Activated T-helper 1 cell treated with anti-CD3 and anti-CD28 coated beads, Interleukin-12 subunit alpha, Interleukin-12 subunit beta, Interleukin-2, Interleukin-4 antibody, amounts not matched to agents 30 ng/mL and 10 ng/mL and 1 ng/mL, durations not matched to agents 14 hours and 24 hours and 36 hours (primary cell): ENCODE data around the gene CHST11. TPM values are rescaled to one million over a fixed set of nuclear protein-coding genes. Genes with fewer than 3 reads are reported as not detected.
A peak's percentile ranks its signal among the peaks of the same experiment; 100 is the strongest.

Experiments
- DNase-seq: peaks from one replicate; pipeline ENCODE4 v3.0.0; 2021; ENCODE audit warnings: low spot score
- H3K27ac Mint-ChIP-seq: one replicate; pipeline ENCODE4 v1.8.0; 2021; ENCODE audit warnings: mild to moderate bottlenecking, mixed read lengths
- H3K27me3 Mint-ChIP-seq: one replicate; pipeline ENCODE4 v1.8.0; 2022; ENCODE audit warnings: mild to moderate bottlenecking, moderate library complexity, mixed read lengths; ENCODE audit not compliant: insufficient read depth
- H3K36me3 Mint-ChIP-seq: one replicate; pipeline ENCODE4 v1.8.0; 2021; ENCODE audit warnings: low read depth, mixed read lengths
- H3K4me1 Mint-ChIP-seq: one replicate; pipeline ENCODE4 v1.8.0; 2021; ENCODE audit warnings: low read depth, mixed read lengths
- H3K4me3 Mint-ChIP-seq: one replicate; pipeline ENCODE4 v1.8.0; 2021; ENCODE audit warnings: mild to moderate bottlenecking, moderate library complexity, mixed read lengths
- H3K9me3 Mint-ChIP-seq: one replicate; pipeline ENCODE4 v1.8.0; 2021; ENCODE audit warnings: mixed read lengths
- intact Hi-C: fragments of 100-400 bp; cut with micrococcal nuclease; formaldehyde crosslinking; loops from one replicate; pipeline ENCODE4 v1.15.1; 2024
- total RNA-seq: library from RNA; stranded (reverse); gene quantifications from 2 replicates; pipeline ENCODE4 v1.2.3, GENCODE V29; 2022

CHST11 gene
- total RNA-seq, 1 donor from 2014 or later: 70.7 TPM

DNA sequence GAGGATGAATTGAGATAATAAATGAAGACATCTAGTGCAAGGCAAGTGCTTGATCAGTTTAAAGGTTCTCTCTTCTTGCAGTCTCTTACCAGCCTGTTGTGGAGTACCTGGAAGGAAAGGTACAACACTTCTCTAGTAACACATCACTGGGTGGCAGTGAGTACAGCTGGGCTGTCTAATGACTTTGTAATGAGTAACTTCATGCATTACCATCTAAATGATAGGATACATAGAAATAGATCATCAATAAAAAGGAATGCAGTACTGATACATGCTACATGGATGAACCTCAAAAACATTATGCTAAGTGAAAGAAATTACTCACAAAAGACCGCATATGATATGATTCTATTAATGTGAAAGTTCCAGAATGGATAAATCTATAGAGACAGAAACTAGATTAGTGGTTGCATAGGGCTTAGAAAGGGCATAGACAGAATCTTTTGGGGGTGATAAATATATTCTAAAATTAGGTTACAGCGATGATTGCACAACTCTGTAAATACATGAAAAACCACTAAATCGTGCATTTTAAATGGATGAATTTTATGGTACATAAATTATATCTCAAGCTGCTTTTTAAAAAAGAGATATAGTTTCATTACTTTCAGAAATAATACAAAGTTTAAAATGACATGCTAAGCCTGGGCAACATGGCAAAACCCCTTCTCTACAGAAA is 224.4 kb downstream of the CHST11 start:
- DNase-seq: no peak
- intact Hi-C loops: loop anchor here (1.0 to 5.0 kb wide), 6 partner anchors 82 to 428 kb away; partner anchors contain the start of genes EID3, NOPCHAP1 and SLC41A2
- H3K4me3 Mint-ChIP-seq: peak overlapping the region; percentile 51
- H3K36me3 Mint-ChIP-seq: peaks cover 20% of the 10 kb centered on the region
- H3K9me3 Mint-ChIP-seq: no peaks in the 10 kb centered on the region
- H3K4me1 Mint-ChIP-seq: peaks cover 90% of the 10 kb centered on the region
- no peaks in the 10 kb centered on the region for H3K27me3 Mint-ChIP-seq
- peak overlapping the region; percentile 27 for H3K27ac Mint-ChIP-seq

DNA sequence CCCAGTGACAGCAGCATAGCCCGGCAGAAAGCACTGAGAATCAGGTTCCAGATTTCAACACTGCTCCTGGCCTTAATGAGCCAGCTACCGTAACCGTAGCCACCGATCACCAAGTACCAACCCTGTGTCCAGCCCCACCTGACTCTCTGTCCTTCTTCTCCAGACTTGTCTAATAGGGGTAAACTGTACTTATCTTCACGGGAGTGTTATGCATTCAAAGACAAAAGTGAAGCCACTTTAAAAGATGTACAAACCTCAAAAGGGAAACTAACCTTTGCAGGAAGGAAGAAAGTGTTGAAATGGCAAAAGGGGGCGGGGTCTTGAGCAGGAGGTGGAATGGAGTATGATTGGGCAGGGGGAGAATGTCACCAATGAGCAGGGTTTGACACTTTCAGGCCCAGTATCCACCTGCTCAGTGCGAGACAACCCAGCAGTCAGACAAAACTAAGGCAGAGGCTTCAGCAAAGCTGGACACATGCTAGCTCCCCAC is 226.1 kb downstream of the CHST11 start:
- peak overlapping the region; percentile 79 for H3K4me3 Mint-ChIP-seq
- H3K4me1 Mint-ChIP-seq: peaks cover 94% of the 10 kb centered on the region
- peaks cover 3% of the 10 kb centered on the region for H3K9me3 Mint-ChIP-seq
- intact Hi-C loops: loop anchor here (1.0 to 5.0 kb wide), 10 partner anchors 12 to 381 kb away; partner anchors contain the start of genes CHST11, EID3, NOPCHAP1 and SLC41A2
- peaks cover 22% of the 10 kb centered on the region for H3K36me3 Mint-ChIP-seq
- DNase-seq: peak; percentile 78
- peak overlapping the region; percentile 96 for H3K27ac Mint-ChIP-seq
- H3K27me3 Mint-ChIP-seq: no peaks in the 10 kb centered on the region

DNA sequence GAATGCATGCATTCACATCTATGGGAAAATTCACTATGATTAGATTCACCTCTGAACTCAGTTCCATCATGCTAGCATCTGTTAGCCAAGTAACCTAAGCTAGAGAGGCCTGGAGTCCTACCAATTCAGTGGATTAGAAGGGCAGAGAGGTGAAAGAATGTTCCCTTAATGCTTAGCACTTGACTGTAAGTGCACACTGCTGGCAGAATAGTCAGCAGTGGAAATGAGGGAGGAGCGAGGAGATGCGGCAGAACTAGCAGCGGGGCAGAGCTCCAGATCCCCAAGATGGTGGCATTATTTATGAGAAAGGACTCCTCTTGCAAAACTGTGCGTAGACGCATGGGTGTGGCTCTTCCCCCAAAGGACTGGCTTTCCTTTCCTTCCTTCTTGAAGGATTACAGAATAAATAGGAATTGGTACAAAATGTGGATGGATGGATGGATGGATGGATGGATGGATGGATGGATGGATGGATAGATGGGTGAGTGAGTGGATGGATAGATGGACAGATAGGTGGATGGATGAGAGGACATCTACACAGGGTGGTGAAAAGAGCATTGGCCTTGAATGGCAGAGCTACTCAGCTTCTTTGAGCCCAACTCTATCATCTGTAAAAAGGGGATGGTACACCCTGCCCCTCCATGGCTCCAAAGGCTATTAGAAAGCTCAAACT is 227.2 kb downstream of the CHST11 start:
- peaks cover 94% of the 10 kb centered on the region for H3K4me1 Mint-ChIP-seq
- H3K9me3 Mint-ChIP-seq: peaks cover 3% of the 10 kb centered on the region
- intact Hi-C loops: loop anchor here (1.0 to 5.0 kb wide), 10 partner anchors 11 to 382 kb away; partner anchors contain the start of genes CHST11, EID3, NOPCHAP1 and SLC41A2
- DNase-seq: no peak
- H3K27me3 Mint-ChIP-seq: no peaks in the 10 kb centered on the region
- H3K36me3 Mint-ChIP-seq: peaks cover 26% of the 10 kb centered on the region
- no peak overlapping the region for H3K4me3 Mint-ChIP-seq
- peak overlapping the region; percentile 84 for H3K27ac Mint-ChIP-seq

DNA sequence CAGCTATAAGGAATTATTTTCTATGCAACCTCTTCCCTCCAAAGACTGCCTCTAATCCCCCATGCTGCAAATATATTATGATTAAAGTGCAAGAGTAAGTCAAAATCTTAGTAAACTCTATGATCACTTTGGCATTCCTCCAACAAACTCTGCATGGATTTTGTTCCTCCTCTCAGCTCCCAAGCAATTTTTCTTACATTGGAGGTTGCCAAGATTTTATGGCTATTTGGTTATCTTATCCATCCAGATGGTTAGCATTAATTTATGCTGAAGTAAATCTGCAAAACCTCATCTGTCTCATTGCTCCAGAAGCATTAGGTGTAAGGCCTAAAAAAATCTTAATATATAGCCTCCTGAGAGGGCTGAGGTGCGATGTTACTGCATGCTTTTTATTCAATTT is 228.1 kb downstream of the CHST11 start:
- Mint-ChIP-seq H3K27ac (no peak overlapping the region), H3K4me3 (no peak overlapping the region), H3K27me3 (no peaks in the 10 kb centered on the region), H3K9me3 (peaks cover 3% of the 10 kb centered on the region), H3K4me1 (peaks cover 94% of the 10 kb centered on the region), H3K36me3 (peaks cover 25% of the 10 kb centered on the region)
- DNase-seq: no peak
- intact Hi-C loops: loop anchor here (5.0 kb wide), 4 partner anchors 247 to 383 kb away; partner anchors contain the start of genes EID3, NOPCHAP1 and SLC41A2

DNA sequence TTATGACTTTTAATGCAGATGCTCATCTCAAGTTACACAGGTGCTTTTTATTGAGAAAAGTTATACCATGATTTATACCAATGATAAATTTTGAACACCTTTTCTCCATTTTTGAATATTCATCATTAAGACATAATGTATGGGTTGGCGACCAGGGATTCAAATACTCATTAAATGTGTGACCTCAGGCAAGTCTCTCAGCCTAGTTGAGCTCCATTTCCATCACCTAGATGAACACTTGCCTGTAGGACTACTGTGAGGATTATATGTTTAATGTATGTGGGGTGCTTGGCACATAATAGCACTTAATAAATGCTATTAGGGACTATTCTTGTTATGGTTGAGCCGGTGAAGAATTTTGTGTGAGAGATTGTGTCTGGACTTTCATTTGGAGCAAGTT is 228.6 kb downstream of the CHST11 start:
- H3K27me3 Mint-ChIP-seq: no peaks in the 10 kb centered on the region
- H3K4me1 Mint-ChIP-seq: peaks cover 94% of the 10 kb centered on the region
- peak overlapping the region; percentile 63 for H3K27ac Mint-ChIP-seq
- intact Hi-C loops: no loop called here
- DNase-seq: no peak
- no peak overlapping the region for H3K4me3 Mint-ChIP-seq
- H3K36me3 Mint-ChIP-seq: peaks cover 26% of the 10 kb centered on the region
- H3K9me3 Mint-ChIP-seq: peaks cover 3% of the 10 kb centered on the region

DNA sequence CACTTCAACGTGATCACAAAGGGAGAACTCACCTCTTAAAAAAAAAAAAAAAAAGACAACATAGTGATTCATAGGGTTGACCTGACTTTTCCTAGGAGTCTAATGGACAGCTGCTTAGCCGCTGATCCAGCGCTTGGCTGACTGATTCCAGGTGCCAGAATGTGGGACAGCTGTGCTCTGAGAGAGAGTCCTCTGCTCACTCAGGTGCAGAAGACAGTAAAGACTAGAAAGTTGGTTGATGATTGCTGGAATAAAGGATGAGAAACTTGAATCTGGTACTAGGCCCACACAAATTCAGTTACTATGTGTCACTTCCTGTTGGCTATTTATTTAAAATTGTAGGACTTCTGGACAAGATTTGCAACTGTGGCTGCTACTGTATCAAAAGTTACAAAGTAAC is 229.4 kb downstream of the CHST11 start:
- Mint-ChIP-seq H3K27me3 (no peaks in the 10 kb centered on the region), H3K36me3 (peaks cover 31% of the 10 kb centered on the region), H3K4me3 (peak overlapping the region; percentile 31), H3K9me3 (peaks cover 3% of the 10 kb centered on the region), H3K4me1 (peaks cover 94% of the 10 kb centered on the region), H3K27ac (peak overlapping the region; percentile 96)
- intact Hi-C loops: no loop called here
- no peak for DNase-seq

DNA sequence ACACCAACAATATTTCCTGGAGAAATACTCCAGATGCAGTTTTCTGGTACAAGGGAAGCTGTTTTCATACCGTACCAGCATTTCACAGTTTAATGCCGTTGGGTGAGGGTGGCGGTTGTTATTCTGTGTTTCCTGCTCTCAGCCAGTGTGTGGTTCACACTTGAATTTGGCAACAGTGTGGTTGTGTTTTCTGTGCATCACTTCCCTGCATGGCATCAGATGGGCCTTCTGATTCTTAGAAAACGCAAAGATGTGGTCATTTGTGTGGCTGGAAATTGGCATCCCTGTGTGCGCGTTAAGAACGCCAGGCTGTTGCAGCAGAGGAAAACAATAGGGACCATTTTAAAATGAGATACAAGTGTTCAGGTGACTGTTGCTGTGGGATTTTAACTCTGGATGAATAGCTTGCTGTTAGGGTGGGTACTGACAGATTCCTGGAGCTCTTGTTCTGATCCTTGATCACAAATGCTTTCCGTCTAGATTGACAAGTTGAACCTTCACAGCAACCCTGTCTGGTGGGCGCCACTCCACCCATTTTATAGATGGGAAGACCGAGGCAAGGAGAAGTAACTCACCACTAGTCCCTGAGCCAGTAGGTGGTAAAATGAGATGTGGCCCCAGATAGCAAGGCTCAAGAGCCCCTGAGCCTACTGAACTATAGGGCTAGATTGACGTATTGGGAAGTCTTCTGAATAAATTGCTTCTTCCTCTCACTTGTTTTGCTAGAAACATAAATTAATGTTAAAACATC is 231.2 kb downstream of the CHST11 start:
- Mint-ChIP-seq H3K27ac (peak overlapping the region; percentile 96), H3K9me3 (peaks cover 5% of the 10 kb centered on the region), H3K36me3 (peaks cover 34% of the 10 kb centered on the region), H3K4me3 (peak overlapping the region; percentile 55), H3K4me1 (peaks cover 92% of the 10 kb centered on the region), H3K27me3 (no peaks in the 10 kb centered on the region)
- intact Hi-C loops: loop anchor here (1.0 kb wide), 1 partner anchor 7 kb away; no protein-coding TSS in a partner anchor
- peak; percentile 65 for DNase-seq

DNA sequence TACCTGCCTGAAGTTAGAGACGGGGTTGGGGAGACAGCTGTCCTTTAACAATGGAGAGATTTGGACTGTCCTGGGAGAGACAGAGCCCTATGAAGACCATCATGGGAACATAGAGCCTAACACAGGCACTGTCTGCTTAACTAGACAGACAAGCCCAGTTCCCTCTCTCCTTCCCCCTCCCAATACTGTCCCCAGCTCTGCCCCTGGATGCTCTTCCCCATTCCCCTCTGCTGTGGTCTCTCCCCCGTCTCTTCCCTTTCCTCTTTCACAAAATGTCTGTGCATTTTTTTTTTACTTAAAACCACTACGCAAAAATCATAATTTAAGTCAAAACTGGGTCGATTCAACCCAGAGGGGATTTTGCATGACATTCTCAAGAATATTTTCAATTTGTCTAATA is 232.9 kb downstream of the CHST11 start:
- no peak overlapping the region for H3K27ac Mint-ChIP-seq
- peaks cover 8% of the 10 kb centered on the region for H3K9me3 Mint-ChIP-seq
- H3K36me3 Mint-ChIP-seq: peaks cover 41% of the 10 kb centered on the region
- no peak for DNase-seq
- H3K4me3 Mint-ChIP-seq: no peak overlapping the region
- intact Hi-C loops: loop anchor here (10.0 kb wide), 1 partner anchor 645 kb away; the partner anchor contains the start of gene C12orf75
- H3K27me3 Mint-ChIP-seq: no peaks in the 10 kb centered on the region
- H3K4me1 Mint-ChIP-seq: peaks cover 95% of the 10 kb centered on the region

DNA sequence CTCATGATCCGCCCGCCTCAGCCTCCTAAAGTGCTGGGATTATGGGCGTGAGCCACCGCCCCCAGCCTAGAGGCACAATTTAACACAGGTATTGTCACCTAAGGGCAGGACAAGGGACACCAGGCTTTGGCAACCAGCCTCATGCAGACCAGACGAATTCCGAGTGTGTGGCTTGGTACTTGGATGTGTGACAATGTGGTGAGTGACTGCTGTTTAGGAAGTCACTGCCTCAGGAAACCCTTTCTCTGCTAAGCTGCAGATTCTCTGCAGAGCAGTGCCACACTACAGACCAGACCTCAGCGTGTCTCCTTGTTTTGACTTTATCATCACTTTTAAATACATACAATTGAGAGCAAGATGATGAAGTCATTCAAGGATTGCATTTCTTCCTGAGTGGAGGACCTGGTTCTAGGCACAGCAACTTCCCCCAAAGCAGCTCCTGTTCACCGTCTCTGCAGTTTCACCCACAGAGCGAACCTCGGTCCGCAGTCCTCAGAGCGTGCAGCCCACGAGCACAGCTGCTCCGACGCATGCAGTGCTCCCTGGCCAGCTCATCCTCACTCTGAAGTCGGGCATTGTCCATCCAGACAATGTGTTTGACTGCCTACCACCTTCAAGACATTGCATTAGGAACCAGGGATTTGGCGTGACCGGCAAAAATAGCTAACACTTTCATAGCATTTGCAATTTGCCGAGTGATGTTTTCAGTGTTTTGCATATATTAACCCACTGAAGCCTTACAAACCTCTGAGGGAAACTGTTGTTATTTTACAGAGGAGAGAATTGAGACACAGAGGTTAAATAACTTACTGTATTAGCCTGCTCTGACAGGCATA is 235.2 kb downstream of the CHST11 start:
- no peak overlapping the region for H3K4me3 Mint-ChIP-seq
- H3K27ac Mint-ChIP-seq: peak overlapping the region; percentile 58
- H3K4me1 Mint-ChIP-seq: peaks cover 94% of the 10 kb centered on the region
- H3K27me3 Mint-ChIP-seq: no peaks in the 10 kb centered on the region
- no peak for DNase-seq
- intact Hi-C loops: loop anchor here (10.0 kb wide), 1 partner anchor 643 kb away; the partner anchor contains the start of gene C12orf75
- peaks cover 36% of the 10 kb centered on the region for H3K36me3 Mint-ChIP-seq
- H3K9me3 Mint-ChIP-seq: peaks cover 5% of the 10 kb centered on the region

DNA sequence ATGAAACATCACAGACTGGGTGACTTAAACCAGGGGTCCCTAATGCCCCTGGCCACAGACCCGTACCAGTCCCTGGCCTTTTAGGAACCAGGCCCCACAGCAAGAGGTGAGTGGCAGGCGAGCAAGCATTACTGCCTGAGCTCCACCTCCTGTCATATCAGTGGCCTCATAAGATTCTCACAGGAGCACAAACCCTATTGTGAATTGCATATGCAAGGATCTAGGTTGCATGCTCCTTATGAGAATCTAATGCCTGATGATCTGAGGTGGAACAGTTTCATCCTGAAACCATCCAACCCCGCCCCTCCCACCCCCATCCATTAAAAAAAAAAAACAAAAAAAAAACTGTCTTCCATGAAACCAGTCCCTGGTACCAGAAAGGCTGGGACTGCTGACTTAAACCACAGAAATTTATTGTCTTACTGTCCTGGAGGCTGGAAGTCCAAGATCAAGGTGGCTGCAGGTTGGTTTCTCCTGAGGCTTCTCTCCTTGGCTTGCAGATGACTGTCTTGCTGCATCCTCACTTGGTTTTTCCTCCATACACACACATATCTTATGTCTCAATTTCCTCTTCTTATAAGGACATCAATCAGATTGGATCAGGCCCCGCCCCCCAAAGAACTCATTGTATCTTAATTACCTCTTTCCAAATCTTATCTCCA is 235.9 kb downstream of the CHST11 start:
- DNase-seq: no peak
- peaks cover 94% of the 10 kb centered on the region for H3K4me1 Mint-ChIP-seq
- H3K27me3 Mint-ChIP-seq: no peaks in the 10 kb centered on the region
- H3K27ac Mint-ChIP-seq: peak overlapping the region; percentile 73
- H3K4me3 Mint-ChIP-seq: no peak overlapping the region
- peaks cover 5% of the 10 kb centered on the region for H3K9me3 Mint-ChIP-seq
- H3K36me3 Mint-ChIP-seq: peaks cover 40% of the 10 kb centered on the region
- intact Hi-C loops: loop anchor here (10.0 kb wide), 1 partner anchor 642 kb away; the partner anchor contains the start of gene C12orf75

DNA sequence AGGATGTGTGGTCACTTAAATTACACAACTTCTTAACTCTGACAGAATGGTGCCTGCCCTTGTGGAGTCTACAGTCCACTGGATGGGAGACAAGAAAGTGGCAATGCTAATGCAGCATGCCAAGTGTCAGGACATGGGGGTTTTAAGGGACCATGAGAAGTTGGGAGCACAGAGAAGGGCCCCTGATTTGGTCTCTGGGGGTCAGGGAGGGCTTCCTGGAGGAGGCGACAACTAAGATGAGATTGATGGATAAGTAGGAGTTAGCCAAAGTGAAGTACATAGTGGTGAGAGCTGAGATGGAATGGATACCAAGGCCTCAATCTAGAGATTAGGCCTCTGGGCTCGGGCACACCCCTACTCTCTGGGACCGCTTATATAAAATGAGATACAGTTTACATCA is 236.7 kb downstream of the CHST11 start:
- H3K36me3 Mint-ChIP-seq: peaks cover 46% of the 10 kb centered on the region
- peak overlapping the region; percentile 73 for H3K27ac Mint-ChIP-seq
- intact Hi-C loops: loop anchor here (10.0 kb wide), 1 partner anchor 641 kb away; the partner anchor contains the start of gene C12orf75
- DNase-seq: no peak
- no peaks in the 10 kb centered on the region for H3K27me3 Mint-ChIP-seq
- H3K4me3 Mint-ChIP-seq: peak overlapping the region; percentile 17
- peaks cover 94% of the 10 kb centered on the region for H3K4me1 Mint-ChIP-seq
- peaks cover 5% of the 10 kb centered on the region for H3K9me3 Mint-ChIP-seq
